Endothelial cell of hepatic sinusoid (primary cell): ENCODE measurements around the gene ATXN7L1.

Source experiments
- in situ Hi-C: cut with HindIII; loops from 2 replicates; pipeline ENCODE4 v1.10.0; 2017; ENCODE audit warnings: low sequenced_read_pairs

ATXN7L1 gene

DNA sequence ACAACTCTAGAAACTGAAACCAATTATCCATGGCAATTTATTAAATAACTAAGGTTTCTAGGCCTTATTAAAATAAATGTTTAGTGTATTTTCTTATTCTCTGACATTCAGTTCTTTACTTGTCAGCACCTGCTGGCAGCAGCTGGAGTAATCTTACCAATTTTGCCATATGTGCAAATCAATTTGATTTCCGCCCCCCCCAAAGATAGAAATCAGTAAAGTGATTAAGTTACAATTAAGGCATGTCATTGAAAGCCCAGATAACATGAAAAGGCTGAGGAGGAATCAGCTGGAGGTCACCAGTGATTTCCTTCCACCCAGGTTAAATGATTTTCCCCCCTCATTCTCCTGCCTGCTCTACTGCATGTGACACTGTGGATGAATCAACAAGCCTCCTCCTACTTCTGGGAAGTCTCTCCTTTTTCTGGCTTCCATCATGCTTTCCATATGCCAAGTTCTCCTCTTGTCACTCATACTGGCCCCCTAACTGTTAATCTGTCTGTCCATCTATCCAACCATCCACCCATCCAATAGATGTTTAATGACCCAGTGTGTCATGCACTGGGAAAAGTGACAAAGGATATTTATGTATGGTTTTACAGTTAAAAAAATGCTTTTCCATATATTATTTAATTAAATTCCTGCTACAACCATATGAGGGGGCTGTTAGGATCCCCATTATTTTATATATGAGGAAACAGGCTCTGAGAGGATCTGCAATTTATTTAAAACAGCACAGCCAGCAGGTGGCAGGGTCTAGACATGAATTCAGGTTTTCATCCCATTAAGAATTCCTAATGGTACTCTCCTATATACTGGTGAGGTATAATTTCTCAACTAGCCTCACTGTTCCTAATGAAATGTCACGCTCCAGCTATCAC, 116.5 kb downstream of the ATXN7L1 start:
- in situ Hi-C loops, result loop anchor here (25.0 kb wide), 1 partner anchor 402 kb away; no protein-coding TSS in a partner anchor

DNA sequence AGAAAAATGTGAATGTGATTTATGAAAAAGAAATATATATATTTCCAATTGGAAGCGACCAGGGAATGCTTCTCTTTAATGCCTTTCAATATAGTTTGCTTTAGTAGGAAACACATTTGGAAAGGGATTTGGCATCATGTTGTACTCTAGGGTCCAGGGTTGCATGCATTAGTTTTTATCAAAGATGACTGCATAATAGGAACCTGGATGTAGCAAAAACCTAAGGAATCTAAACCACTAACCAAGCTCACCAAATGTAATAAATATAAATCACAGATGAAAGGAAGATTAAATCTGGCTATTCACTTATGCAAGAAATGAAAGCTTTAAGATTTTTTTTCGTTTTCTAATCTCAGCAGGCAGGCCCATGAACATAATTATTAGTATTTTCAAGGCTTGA, 120.0 kb downstream of the ATXN7L1 start:
- in situ Hi-C loops, result loop anchor here (25.0 kb wide), 1 partner anchor 406 kb away; no protein-coding TSS in a partner anchor

DNA sequence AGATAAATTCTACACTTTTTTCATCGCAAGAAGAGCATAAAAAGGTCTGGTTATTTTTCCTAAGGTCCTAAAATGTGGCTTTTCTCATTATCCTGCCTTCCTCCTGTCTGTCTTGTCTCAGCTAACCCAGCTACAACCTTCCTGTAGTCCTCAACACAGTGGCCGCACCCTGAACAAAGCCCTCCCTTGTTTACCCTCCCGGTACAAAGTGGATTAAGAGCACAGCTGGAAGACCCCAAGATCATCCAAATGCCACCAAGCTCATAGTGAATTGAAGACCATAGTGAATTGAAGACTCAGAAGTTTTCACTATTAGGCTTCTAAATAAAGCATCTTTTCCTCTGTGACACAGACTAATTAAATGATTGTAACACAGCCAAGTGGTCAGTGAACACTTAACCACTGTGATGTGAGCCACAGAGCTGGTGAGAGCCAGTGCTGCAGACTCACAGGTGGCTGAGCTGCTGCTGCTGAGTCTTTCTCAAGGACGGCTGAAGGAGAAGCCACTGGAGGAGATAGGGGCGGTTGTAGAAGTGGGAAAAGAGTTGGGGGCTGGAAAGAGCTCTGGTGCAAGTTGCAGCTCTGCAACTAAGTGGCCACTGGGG, 123.6 kb downstream of the ATXN7L1 start:
- in situ Hi-C loops, result loop anchor here (25.0 kb wide), 1 partner anchor 410 kb away; no protein-coding TSS in a partner anchor

DNA sequence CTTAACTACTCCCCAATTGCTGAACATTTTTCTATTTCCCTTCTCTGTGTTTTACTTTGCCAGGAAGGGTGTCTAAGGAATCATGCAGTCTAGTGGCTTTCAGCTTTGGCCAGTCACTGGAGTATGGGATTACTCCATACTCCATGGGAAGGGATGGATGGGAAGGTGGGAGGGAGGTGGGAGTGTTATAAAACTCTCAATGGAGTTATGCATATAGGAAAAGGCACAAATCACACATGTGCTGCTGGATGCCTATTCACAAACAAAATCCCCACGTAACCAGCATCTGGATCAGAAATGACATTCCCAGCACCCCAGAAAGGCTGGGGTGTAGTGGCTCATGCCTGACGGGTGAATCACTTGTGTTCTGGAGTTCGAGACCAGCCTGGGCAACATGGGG, 125.3 kb downstream of the ATXN7L1 start:
- in situ Hi-C loops, result loop anchor here (25.0 kb wide), 1 partner anchor 411 kb away; no protein-coding TSS in a partner anchor

DNA sequence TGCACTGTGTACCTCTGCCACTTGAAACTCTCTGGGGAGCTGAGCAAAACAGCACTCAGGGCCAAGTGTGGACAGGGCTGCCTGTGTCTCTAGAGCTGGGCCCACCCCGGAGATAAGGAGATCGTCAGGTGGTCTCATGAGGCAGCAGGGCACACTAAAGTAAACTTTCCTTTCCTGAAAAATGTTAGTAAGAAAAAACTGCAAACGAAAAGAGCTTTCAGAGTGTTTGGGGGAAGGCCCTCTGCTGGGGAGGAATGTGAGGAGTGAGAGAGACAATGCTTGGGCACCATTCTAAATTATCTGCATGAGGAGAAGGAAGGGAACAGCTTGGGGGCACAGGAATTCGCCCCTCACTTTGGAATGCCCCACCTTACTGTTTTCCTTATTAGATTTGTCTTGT, 127.7 kb downstream of the ATXN7L1 start:
- in situ Hi-C loops, result loop anchor here (10.0 kb wide), 1 partner anchor 226 kb away; no protein-coding TSS in a partner anchor

DNA sequence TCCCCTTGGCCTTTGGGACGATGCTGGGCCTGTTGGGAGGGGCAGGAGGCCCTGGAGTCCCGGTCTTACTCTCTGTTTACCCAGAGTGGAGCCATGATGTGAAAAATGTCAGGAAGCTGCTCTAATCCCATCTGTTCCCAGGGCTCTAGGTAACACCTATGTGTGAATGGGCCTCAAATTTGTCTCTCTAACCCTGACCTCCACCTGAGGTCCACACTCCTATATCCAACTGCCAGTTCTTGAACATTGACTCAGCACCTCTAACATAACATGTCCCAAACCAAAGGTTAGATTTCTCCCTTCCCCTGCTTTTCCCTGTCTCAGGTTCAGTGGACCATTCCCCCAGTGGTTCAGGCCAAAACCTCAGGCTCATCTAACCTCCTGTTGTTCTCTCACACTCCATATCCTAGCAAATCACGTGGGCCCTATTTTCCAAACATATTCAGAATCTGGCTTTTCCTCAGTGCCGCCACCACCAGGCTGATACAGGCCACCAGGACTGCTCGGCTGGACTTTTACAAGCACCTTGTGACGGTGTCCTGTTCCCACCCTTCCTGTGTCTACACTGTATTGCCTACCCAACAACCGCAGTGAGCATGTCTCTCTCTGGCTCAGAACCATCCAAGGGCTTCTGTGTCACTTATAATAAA, 130.6 kb downstream of the ATXN7L1 start:
- in situ Hi-C loops, result loop anchor here (10.0 kb wide), 1 partner anchor 229 kb away; no protein-coding TSS in a partner anchor

DNA sequence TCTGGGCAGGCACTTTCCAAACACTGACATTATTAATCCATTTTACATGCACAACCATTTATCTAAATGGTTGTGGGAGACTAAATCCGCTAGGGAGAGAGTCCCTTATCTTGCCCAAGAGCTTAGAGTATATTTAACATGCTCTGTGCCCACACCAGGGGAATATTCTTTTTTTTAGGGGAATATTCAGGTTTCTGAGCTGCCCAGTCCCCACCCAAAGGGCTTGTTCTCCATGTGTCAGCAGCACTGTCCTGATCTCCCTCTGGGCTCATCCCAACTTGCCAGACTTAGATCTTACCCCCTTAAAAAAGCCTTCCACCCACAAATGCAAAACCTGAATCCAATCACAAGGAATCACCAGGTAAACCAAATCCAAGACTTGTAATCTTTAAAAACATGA, 132.1 kb downstream of the ATXN7L1 start:
- in situ Hi-C loops, result loop anchor here (10.0 kb wide), 1 partner anchor 231 kb away; no protein-coding TSS in a partner anchor

DNA sequence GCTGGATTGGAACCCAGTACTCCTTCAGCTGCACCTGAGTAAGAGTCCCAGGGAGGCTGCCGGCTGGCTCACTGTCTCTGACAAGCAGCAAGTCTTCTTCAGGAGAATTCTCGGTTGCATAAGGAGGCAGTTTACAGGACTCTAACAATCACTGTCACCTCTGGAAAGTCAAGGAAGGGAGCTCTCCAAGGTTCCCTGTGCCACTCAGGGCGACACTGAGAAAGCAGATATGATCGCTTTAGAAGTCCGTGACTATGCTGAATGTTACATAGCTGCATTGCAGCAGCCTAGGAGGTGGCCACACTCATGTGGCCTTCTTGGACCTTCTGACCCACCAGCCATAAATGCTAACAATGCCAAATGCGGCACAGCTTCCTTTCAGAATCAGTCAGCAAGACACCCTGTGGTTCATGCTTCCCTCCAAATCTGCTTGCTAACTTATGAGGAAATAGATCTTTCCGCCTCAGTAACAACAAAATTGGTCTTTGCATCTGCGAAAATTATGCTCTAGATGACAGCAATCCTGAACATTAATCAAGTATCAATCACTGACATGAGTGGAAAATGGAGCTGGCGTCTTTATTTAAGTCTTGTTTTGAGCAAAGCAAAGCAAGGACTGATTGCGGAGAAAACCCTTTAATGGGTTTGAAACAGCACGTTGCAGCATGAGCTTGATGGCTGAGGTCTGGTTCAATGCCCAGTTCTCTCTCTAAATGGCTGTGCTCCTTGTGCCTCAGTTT, 132.9 kb downstream of the ATXN7L1 start:
- in situ Hi-C loops, result loop anchor here (10.0 kb wide), 1 partner anchor 231 kb away; no protein-coding TSS in a partner anchor

DNA sequence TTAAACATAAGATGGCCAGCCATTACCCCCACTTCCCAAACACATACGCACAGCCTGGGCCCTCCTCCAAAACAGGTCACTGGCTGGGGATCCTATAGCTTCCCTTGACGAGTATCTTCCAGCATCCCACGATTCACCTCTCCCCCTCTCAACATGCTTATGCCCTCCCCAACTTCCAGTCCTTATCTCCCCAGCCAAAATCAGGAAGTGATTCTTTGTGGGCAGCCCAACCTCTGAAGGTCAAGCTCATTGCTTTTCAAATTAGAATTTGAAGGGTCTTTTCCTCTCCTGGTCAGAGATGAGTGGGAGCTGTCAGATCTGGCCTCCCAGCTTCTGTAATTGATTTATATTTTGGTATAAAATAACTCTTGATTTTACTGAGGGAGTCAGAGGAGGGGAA, 133.6 kb downstream of the ATXN7L1 start:
- in situ Hi-C loops, result loop anchor here (10.0 kb wide), 1 partner anchor 232 kb away; no protein-coding TSS in a partner anchor

DNA sequence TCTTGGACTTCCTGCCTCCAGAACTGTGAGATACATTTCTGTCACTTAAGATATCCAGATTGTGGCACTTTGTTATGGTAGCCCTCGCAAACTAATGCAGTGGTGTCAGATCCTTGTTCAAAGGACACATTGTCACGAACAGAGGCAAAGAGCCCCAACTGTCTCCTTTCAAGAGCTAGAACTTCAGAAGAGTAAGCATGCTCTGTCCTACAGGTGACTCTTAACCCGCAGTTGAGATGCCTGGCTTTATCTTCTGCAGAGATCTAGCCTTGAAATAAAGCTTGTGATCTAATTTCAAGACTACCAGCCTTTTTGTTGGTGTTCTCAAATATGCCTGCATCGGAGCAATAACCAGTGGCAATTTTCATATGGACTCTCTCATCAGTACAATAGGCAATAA, 134.4 kb downstream of the ATXN7L1 start:
- in situ Hi-C loops, result loop anchor here (10.0 kb wide), 1 partner anchor 233 kb away; no protein-coding TSS in a partner anchor

DNA sequence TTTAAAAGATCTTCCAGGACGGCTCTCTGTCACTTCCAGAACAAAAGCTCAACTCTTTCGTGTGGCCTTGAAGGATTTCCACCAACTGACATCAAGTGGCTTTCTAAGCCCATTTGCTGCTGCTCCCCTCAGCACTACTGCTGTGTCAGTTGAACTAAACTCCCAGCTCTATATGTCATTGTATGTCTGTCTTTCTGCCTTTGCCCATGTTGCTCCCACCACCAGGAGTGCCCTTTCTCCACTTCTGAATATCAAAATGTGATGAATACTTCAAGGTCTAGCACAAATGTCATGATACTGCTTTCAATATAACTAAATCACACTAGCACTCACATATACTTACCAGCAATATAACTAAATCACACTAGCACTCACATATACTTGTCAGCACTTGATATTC, 138.3 kb downstream of the ATXN7L1 start:
- in situ Hi-C loops, result no loop called here

DNA sequence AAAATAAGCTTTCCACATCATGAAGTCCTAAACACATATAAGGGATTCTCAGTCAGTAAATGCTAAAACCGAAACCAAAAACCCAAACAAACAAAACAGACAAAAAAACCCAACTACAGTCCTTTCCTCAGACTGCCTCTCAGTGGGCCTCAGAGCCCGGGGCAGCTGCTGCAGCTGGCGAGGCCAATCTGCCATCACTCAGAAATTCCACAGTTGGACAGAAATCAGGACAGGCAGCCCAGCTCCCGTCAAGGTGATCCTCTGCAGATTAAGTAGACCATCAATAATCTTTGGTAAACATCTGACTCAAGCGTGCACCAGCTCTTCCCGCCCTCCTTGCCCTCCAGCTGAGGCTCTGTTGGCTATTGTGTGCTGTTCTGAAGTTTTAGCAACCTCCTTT, 142.2 kb downstream of the ATXN7L1 start:
- in situ Hi-C loops, result no loop called here

DNA sequence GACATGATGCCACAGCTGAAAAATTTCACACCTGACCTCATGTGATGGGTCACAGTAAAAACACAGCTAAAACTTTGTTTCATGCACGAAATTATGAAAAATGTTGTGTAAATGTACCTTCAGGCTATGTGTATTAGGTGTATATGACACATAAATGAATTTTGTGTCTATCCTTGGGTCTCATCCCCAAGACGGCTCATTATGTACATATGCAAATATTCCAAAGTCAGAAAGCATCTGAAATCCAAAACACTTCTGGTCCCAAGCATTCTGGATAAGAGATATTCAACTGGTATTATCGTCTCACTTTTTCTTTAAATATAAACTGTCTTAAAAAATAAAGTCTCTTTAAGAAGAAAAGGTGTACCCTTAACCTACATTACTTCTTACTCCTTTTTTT, 145.4 kb downstream of the ATXN7L1 start:
- in situ Hi-C loops, result no loop called here

DNA sequence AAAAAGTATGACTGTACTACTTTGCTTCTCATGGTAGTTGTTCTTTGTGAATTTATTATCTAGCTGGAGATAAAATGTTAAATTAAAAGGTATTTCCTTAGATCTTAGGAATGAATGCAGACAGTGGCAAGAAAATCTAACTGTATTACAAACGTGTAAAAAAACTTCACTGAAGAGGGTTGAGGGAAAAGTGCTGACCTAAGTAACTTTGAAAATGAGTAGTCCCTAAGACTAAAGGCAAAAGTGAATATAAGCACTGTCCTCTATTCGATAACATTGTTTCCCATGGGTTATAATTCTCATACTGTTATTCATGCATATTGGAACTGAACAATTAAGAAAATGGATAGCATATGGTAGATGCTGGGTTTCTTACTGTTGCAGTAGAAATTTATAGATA, 148.4 kb downstream of the ATXN7L1 start:
- in situ Hi-C loops, result no loop called here

DNA sequence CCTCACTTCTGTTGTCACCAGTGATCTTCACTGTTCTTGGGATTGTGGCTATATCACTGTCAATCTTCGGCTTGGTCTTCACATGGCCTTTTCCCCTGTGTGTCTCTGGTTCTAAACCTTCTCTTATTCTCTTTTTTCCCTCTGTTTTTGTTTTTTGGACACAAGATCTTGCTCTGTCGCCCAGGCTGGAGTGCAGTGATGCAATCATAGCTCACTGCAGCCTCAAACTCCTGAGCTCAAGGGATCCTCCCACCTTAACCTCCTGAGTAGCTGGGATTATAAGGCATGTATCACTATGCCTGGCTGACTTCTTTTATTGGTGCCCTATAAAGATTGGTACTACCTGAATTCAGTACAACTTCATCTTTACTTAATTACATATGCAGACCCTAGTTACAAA, 151.7 kb downstream of the ATXN7L1 start:
- in situ Hi-C loops, result no loop called here

DNA sequence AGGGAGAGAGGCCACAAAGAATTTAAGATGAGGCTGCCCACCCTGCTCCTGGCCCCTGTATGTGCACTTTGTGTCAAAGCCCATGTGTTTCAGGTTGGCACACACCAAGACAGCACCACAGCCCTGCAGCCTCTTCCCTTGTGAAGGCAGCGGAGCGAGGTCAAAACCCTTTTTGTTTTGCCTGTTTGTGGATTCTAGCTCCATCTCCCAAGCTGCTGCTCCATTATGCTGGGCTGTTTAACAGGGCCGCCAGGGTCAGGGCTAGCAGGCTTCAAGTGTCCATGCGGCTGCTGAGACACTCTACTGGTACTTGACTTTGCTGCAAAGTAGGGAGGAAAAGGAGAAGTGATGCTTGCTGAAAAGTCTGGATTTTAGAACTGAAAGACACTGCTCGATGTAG, 152.8 kb downstream of the ATXN7L1 start:
- in situ Hi-C loops, result no loop called here

DNA sequence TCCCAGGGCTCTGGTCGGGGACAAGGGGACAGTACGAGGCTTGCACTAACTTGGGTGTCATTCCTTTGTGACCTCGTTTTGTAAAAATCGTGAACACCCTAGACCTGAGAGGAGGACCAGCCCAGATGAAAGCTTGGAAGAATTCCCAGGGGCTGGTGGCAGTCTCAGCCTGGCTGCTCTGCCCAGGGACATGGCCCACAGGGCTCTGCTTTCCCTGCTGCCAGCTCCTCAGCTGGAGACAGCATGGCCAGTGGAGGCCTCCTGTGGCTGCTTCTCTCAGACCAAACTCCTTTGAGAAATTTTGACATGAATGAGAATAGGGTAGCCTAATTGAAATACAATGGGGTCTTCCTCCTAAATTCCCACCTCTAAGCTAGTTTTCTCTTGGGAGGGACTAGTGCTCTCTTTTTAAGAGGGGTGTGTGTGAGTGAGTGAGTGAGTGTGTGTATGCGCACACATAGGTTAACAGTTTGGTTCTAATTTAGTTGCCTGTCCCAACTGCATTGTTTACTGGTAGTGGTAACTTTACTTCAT, 154.8 kb downstream of the ATXN7L1 start:
- in situ Hi-C loops, result no loop called here

DNA sequence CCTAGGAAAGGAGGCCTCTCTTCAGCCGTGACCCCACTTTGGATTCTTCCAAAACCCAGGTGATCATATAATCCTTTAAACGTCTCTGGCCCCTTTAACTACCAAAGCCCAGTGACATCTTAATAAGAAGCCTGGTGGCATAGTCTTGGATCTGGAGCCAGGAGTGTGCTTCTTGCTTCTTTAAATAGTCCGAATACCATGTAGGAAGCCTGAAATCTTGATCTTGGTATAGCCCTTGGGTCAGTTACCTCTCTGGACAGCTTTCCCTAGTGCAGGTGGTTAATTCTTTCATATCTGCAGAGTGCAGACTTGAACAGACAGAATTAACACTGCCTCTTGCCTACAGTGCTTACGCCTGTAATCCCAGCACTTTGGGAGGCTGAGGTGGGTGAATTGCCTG, 156.5 kb downstream of the ATXN7L1 start:
- in situ Hi-C loops, result no loop called here

DNA sequence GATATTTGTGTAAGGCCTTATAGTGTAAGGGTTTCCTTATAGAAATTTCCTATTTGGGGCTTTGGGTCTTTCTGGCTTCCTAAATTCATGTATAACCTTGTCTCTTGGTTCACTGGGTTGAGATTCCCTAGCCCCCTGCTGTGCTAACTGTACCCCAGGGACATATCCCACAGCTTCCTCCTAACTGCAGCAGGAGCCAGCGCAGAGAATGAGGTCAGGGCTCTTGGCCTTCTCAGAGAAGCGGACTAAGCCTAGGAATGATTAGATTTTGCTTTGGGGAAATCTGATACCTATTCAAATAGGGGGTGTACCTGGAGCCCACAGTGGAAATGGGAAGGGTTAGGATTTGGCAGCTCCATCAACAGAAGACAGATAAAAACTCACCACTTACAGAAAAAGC, 157.0 kb downstream of the ATXN7L1 start:
- in situ Hi-C loops, result no loop called here

DNA sequence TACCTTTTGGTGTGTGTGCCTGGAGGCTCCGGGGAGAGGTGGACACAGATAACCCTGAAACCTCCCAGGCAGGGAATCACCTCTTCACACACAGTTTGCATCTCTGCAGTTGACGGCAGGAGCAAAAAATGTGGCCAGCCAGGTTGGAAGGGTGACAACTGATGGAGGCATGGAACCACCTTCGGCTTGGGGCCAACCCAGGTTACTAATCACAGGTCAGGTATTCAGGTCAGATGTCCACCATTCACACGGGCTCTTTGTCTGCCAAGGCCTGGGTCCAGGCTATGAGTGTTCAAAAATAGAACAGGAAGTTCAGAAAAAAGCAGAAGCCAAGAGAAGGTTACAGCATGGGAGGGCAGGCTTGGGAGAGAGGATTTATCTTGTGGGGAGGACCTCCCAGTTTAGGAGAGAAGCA, 157.9 kb downstream of the ATXN7L1 start:
- in situ Hi-C loops, result no loop called here
